ENCODE results near the gene TSPOAP1.

The TSPOAP1 gene

GRCh38 chr17:58322581-58323185 lies 5.9 kb downstream of the TSPOAP1 start:
- H3K9me2 ChIP-seq (replicated peaks; ENCODE audit: control insufficient read depth, low read length) = no peaks in the 10 kb centered on the region
- H3K79me2 ChIP-seq (ENCODE audit: control insufficient read depth, low read length) = no peaks in the 10 kb centered on the region
- TF ChIP-seq CTCF (IDR thresholded peaks at IDR 0.05; ENCODE audit: low read depth, low read length, poor library complexity, severe bottlenecking) = no peak
- H4K20me1 ChIP-seq (ENCODE audit: control insufficient read depth, insufficient read depth, low read depth, low read length) = no peaks in the 10 kb centered on the region
- no peak overlapping the region for H3K27ac ChIP-seq (ENCODE audit: low read depth, low read length)
- H3K9me3 ChIP-seq (ENCODE audit: control insufficient read depth, insufficient read depth, low read length) = no peaks in the 10 kb centered on the region
- H3K4me2 ChIP-seq (ENCODE audit: low read length) = no peak overlapping the region
- H3K36me3 ChIP-seq (ENCODE audit: control insufficient read depth, low read length) = no peaks in the 10 kb centered on the region
- no peak overlapping the region for H3K4me3 ChIP-seq (ENCODE audit: low read length)
- peaks cover 14% of the 10 kb centered on the region for H3K4me1 ChIP-seq (ENCODE audit: control insufficient read depth, low read length)
- H3F3A ChIP-seq (ENCODE audit: control insufficient read depth, insufficient read depth) = no peaks in the 10 kb centered on the region
- peaks cover 54% of the 10 kb centered on the region for H3K27me3 ChIP-seq (ENCODE audit: control insufficient read depth, low read length)

DNA sequence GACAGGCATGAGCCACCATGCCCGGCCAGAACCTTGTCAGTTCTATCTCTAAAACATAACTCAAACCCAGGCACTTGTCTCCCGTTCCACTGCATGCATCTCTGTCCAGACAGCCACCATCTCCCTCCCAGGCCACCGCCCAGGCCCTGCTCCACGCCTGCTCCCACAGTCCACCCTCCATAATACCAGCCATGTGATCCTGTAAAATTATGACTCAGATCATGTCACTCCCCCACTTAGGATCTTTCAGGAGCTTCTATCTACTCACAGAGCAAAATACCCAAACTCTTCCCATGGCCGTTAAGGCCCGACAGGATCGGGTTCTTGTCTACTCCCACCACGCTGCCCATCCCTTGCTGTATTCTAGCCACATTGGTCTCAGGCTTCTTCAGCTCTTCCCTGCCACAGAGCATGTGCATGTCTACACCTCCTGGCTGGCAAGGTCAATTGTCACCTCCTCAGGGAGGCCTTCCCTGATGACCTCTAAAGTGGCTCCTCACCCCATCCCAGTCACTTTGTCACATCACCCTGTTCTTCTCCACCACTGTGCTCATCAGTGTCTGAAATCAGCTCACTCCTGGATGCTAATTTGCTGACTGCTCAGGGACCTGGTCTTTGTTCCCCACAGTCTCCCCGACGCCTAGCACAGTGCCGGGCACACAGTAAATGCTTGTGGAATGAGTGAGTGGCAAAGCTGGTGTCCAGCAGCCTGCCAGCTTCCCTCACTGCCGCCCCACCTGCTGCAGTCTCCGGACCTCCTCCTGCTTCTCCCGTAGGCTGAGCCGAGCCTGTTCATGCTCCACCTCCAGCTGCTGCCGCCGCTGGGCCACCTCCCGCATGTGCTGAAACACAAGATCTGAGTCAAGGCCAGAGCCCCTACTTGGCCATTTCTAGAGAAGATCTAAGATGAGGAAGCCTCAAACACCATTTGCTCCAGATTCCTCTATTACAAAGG lies 6.7 kb downstream of the TSPOAP1 start:
- no peak for TF ChIP-seq EZH2phosphoT487 (IDR thresholded peaks at IDR 0.05; ENCODE audit: borderline replicate concordance, low read length)
- no peak for TF ChIP-seq CTCF (IDR thresholded peaks at IDR 0.05; ENCODE audit: low read depth, low read length, poor library complexity, severe bottlenecking)
- no peaks in the 10 kb centered on the region for H3K36me3 ChIP-seq (ENCODE audit: control insufficient read depth, low read length)

DNA sequence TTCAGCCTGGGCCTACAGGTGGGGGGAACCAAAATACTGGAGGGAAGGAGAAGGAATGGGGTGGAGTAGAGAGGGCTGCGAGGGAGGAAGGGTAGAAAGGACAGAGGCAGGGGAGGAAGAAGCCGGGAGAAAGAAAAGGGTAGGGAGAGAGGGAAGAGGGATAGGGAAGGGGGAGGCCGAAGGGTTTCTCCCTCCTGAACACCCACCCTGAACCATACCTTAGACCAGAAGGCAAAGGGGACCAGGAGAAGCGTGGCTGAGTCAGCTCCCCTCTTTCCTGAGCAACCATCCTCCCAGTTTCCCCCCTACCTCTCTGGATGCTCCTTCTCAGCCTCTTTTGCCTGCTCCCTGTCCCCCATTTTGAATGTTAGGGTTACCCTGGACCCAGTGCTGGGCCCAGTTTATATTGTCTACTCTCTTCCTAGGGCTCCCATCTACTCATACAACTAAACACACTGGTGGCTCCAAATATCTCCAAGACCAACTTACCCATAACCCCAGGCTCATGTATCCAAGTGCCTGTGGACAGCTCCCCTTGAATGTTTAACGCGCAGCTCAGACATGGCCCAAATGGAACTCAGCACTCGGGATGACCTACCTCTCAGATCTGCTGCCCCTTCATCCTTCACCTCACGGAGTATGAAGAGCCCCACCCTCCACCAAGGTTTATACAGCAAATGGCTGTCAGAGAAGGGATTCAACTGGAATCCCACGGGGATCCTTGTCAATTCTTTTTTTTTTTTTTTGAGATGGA lies 7.8 kb downstream of the TSPOAP1 start:
- Histone ChIP-seq H3K9me3 (ENCODE audit: control insufficient read depth, insufficient read depth, low read length) (no peaks in the 10 kb centered on the region), H3K4me1 (ENCODE audit: control insufficient read depth, low read length) (peaks cover 19% of the 10 kb centered on the region), H3F3A (ENCODE audit: control insufficient read depth, insufficient read depth) (no peaks in the 10 kb centered on the region; the same call in 1 of the 2 replicates), H3K79me2 (ENCODE audit: control insufficient read depth, low read length) (no peaks in the 10 kb centered on the region), H3K4me3 (ENCODE audit: low read length) (no peak overlapping the region), H4K20me1 (ENCODE audit: control insufficient read depth, insufficient read depth, low read depth, low read length) (no peaks in the 10 kb centered on the region), H3K4me2 (ENCODE audit: low read length) (no peak overlapping the region), H3K36me3 (ENCODE audit: control insufficient read depth, low read length) (no peaks in the 10 kb centered on the region), H3K27ac (ENCODE audit: low read depth, low read length) (no peak overlapping the region), H3K9me2 (replicated peaks; ENCODE audit: control insufficient read depth, low read length) (no peaks in the 10 kb centered on the region), H3K27me3 (ENCODE audit: control insufficient read depth, low read length) (peaks cover 35% of the 10 kb centered on the region)
- TF ChIP-seq EZH2phosphoT487 (IDR thresholded peaks at IDR 0.05; ENCODE audit: borderline replicate concordance, low read length) (no peak), CTCF (IDR thresholded peaks at IDR 0.05; ENCODE audit: low read depth, low read length, poor library complexity, severe bottlenecking) (no peak)

More for the DNA sequence above, 6.7 kb downstream of the TSPOAP1 start:
- Histone ChIP-seq H3K4me2 (ENCODE audit: low read length) (no peak overlapping the region), H3K4me1 (ENCODE audit: control insufficient read depth, low read length) (peaks cover 19% of the 10 kb centered on the region), H3K27ac (ENCODE audit: low read depth, low read length) (no peak overlapping the region), H4K20me1 (ENCODE audit: control insufficient read depth, insufficient read depth, low read depth, low read length) (no peaks in the 10 kb centered on the region), H3K79me2 (ENCODE audit: control insufficient read depth, low read length) (no peaks in the 10 kb centered on the region), H3F3A (ENCODE audit: control insufficient read depth, insufficient read depth) (no peaks in the 10 kb centered on the region; the same call in 1 of the 2 replicates), H3K9me3 (ENCODE audit: control insufficient read depth, insufficient read depth, low read length) (no peaks in the 10 kb centered on the region), H3K27me3 (ENCODE audit: control insufficient read depth, low read length) (peaks cover 46% of the 10 kb centered on the region), H3K9me2 (replicated peaks; ENCODE audit: control insufficient read depth, low read length) (no peaks in the 10 kb centered on the region), H3K4me3 (ENCODE audit: low read length) (no peak overlapping the region)
